ENCODE data around the gene STYK1.
"Not testable (repeated sequence)": the region's sequence is repeated elsewhere in the genome, so short reads cannot be mapped to it uniquely, and the experiment has no call there.

STYK1 gene

GRCh38 chr12:10618338-10618987 lies 55.4 kb downstream of the STYK1 start:
- DNase-seq: no peak

DNA sequence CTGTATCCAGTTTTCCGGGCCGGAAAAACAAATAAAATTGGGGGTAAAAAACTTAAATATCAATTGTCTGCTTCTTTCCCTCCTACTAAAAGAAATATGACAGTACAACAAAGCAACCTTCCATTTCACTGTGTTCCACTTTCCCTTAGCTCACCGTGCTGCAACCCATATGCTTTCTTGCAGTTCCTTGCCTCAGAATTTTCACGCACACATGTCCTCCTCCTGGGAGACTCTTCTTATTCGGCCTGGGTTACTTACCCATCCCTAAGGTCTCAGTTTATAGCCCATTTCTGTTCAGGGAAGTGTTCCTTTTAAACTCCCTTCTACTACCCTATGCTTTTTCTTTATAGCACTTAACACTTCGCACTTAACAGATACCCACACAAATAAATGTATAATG lies 56.0 kb downstream of the STYK1 start:
- DNase-seq: no peak

DNA sequence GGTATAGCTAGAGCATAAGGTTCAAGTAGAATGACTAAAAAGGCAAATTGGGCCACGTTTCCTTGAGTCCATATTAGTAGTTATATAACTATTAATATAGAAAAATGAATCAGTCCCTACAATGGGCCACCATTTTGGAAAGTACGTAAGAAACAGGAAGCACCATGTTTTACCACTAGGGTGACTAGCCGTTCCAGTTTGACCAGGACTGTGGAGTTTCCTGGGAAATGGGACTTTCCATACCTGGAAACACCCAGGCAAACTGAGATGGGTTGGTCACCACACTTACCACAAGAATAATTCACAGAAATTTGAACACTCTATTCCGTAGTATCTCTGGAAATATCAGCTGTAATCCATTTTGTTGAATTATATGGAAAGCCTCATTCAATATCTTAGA lies 58.3 kb downstream of the STYK1 start:
- no peak for DNase-seq

- no peak for DNase-seq
These were observed 59.8 kb downstream of the STYK1 start for GRCh38 chr12:10614056-10614370.

DNA sequence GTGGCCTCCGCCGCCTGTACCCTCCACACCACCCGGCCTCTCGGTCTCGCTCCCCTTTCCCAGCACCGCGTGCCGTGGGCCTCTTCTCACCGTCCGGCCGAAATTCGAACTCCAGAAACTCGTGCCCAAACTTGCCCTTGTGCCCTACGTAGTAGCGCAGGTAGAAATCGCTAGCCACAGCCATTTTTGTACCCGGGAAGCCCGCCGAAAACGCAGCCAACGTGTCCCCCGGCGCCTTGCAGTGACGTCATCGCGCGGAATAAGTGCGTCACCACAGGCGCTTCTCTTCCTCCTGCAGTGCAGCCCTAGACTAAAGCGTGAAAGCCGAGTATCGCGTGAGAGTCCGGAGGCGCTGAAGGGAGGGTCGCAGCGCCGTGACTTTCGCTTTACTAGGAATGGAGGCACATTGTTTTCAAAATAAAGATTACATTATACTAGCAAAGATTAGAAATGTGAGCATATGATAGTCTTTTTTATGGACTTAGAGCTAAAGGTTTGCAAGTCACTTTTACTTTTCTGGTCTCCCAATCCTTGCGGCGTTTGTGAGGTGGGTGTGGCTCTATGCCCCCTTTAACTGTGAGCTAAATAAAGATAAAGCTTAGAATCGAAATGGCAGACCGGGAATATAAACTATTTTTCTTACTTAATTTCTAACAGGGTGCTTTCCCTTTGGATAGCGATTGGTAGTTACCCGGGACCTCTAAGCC lies 60.4 kb downstream of the STYK1 start, which contains the start of gene MAGOHB:
Gene MAGOHB (minus strand): TSS at position 261 of the 707 bp plus-strand sequence. CDS start 77 bp downstream, at position 184.
- DNase-seq: peak; percentile 96

GRCh38 chr12:10612984-10613348 lies 60.9 kb downstream of the STYK1 start:
- DNase-seq: no peak

DNA sequence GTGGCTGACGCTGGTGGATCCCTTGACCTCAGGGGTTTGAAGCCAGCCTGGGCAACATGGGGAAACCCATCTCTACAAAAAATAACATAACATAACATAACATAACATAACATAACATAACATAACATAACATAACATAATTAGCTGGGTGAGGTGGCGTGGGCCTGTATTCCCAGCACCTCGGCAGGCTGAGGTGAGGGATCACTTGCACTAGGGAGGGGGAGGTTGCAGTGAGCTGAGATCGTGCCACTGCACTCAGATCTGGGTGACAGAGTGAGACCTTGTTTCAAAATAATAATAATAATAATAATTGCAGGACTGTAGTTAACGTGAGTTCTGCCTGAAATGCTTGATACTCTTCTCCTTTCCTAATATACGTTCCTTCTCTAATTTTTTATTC lies 61.7 kb downstream of the STYK1 start:
- no peak for DNase-seq

DNA sequence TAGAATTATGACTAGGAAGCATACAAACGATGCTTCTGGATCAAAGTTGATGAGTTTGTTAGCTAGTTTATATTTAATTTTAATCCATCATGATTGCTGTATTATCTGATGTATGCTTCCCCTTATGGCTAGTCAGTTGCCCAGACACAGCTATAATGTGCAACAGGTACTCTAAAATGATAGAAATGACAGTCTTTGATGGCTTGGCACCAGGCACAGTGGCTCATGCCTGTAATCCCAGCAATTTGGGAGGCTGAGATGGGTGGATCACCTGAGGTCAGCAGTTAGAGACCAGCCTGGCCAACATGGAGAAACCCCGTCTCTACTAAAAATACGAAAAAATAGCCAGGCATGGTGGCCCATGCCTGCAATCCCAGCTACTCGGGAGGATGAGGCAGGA lies 62.6 kb downstream of the STYK1 start:
- DNase-seq: not testable (repeated sequence)

DNA sequence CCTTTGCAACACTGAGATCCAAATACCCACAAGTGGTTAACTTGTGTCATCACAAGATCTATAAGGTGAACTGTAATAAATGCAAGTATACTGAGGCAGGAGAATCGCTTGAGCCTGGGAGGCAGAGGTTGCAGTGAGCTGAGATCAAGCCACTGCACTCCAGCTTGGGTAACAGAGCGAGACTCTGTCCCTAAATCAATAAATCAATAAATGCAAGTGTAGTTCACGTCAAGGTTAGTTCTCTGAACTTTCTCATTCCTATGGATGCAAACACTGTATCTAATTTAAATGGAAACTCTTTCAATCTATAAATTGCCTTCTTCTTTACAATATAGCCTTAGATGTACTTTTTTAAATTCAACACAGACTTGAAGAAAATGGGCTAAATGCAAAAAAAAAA lies 63.7 kb downstream of the STYK1 start:
- no peak for DNase-seq

- no peak for DNase-seq
These were observed 65.9 kb downstream of the STYK1 start for GRCh38 chr12:10607885-10608458.

GRCh38 chr12:10601860-10602259 lies 72.0 kb downstream of the STYK1 start:
- no peak for DNase-seq

DNA sequence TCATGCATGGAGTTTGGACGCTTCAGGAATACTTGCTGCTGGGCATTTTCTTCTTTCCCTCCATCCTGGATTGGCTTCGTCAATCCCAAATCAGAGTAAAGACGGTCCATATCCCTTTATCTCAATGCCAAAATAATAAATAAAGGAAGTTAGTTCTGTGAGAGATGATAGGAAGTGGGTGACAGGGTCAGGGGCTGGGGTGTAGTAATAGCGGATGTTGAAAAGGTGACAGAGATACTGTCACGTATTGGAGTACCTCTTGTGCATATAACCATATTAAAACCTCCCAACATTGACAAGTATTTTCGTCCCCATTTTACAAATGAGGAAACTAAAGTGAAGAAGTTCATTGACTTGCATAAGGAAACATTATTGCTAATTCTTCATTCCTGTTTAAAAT lies 72.9 kb downstream of the STYK1 start:
- DNase-seq: no peak

DNA sequence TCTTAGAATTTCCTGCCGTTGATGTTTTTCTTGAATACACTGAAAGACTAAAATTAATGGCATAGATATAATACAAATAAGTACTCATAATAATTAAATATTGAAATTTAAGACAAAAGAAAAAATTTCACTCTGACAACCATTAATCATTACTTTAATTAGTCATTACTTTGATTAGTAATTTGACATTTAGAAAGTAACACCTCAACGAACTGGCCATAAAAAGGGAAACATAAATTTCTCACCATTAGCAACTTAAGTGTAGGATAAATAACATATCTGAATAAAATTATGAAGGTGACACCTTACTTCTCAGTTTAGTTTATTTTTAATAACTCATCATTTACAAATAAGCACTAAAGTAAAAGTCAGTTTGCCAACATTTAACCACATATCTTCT lies 78.0 kb downstream of the STYK1 start:
- no peak for DNase-seq

- DNase-seq: no peak
These were observed 82.9 kb downstream of the STYK1 start for GRCh38 chr12:10590966-10591365.

- DNase-seq: no peak
These were observed 89.4 kb downstream of the STYK1 start for GRCh38 chr12:10584415-10584814.

GRCh38 chr12:10582704-10583103 lies 91.1 kb downstream of the STYK1 start:
- no peak for DNase-seq

DNA sequence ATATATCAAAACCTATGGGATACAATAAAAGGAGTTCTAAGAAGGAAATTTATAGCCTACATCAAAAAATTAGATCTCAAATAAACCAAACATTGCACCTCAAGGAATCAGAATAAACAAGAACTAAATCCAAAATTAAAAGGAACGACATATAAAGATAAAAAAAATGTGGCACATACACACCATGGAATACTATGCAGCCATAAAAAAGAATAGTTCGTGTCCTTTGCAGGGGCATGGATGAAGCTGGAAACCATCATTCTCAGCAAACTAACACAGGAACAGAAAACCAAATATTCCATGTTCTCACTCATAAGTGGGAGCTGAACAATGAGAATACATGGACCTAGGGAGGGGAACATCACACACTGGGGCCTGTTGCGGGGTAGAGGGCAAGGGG lies 91.7 kb downstream of the STYK1 start:
- not testable (repeated sequence) for DNase-seq

GRCh38 chr12:10574307-10574706 lies 99.5 kb downstream of the STYK1 start:
- DNase-seq: no peak

- not testable (repeated sequence) for DNase-seq
These were observed 101.8 kb downstream of the STYK1 start for GRCh38 chr12:10572021-10572490.

- DNase-seq: no peak
These were observed 102.7 kb downstream of the STYK1 start for GRCh38 chr12:10571141-10571540.
